Activated CD4-positive, alpha-beta T cell treated with anti-CD3 and anti-CD28 coated beads, Interleukin-2, amount 50 U/mL, for 24 hours (primary cell): ENCODE measurements around the gene TTYH2.
A peak's percentile ranks its signal among the peaks of the same experiment; 100 is the strongest.

ENCODE experiments used
- DNase-seq, 2 donors: peaks; one replicate each; pipeline ENCODE4 v3.0.0-alpha.2; 2020; ENCODE audit warnings: low read depth in 1 of 2, low spot score in 1 of 2

Gene TTYH2

DNA sequence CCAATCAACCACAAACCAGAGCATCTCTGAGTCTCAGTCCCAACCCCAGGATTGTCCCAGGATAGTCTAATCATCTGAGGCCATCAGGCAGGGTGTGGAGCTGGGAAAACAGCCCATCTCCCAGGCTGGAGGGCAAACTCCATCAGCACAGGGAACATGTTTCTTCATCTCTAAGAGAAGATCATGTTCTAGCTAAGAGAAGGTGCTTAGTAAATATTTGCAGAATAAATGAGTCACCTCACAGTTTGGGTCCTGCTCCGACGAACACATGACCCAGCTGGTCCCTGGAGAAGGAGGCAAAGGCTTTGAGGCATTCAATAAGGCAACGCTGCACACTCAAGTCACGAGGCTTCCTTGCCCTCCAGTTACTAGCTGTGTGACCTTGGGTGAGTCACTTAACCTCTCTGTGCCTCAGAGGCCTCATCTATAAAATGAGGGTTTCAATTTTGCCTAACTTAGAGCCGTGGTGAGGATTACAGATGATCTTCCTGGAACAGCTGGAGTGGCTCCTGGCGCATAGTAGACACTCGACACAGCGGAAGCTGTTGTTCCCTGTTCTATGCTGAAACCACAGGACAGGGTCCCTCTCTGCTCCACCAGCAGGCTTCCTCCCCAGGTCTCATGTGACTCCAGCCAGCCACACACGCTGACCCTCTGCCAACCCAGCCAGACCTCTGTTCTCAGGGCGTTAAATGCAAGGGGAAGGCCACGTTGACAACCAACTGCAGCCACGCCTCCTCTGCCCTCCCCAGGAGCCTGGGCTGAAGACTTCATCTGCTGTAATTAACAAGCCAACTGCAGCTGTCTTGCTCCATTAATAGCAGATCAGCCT is 20.2 kb upstream of the TTYH2 start:
- DNase-seq = no peak

DNA sequence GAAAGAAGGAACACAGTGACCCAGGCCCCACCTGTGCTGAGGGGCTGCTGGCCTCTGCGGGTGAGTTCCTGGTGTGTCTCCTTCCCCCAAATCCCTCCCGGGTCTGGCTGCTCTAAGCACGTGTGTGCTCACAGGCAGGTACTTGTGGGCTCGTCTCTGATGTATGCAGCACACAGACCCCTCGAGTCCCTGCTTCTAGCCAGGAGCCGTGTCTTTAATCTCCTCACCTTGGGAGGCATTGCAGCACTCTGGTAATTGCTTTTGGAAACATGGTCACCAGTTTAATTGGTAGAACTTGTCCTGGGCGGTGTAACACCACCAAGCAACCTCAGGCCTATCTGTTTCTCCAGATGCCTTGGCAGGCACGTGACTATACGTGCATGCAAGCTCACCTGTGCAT is 18.7 kb upstream of the TTYH2 start:
- DNase-seq = no peak

DNA sequence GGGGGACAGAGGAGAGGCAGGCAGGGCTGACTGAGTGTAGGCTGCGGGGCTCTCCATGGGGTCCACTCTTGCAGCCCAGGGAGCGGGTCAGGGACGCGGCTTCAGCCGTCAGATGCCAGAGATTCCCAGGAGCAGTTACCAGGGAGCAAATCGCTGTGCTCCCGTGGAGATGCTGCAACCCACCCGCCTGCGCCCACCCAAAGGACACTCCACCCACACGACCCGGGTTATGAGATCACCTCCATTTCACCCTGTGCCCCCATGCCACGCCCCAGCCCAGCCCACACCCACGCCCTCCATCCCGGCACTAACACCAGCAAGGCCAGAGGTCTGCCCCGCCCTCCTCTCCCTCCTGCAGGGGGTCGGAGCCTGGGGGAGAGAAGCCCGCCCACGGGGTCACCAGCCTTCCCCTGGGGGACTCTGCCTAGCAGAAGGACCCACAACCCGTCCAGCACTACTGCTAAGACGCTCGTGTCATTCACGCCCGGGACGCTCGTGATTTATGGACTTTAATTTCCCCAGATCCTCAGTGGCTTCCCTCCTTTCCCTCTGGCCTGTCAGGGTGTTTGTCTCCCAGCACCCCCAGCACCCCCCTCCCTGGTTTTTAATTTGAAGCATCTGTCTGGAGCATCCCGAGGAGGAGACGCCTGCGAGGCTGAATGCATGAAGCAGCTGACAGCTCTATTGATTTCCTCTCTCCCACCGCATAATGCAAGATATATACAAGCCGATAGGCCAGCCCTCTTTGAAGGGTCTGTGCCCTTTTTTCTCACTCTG is 16.6 kb upstream of the TTYH2 start:
- no peak for DNase-seq

DNA sequence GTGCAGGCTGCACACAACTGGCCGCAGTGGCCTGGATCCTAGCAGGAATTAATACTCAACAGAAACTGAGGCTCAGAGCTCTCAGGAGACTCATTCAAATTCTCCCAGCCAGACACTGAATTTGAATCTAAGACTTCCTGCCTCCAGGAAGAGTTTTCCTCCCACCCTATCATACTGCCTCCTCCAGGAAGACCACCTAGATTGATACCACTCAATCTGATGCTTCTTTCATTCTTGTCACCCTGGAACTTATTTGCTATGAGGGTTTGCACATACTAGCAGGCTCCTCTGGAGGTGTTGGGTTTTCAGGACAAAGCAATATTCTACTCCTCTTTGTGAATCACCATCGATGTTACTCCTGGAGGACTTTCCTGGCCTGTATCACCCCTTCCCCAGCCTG is 15.6 kb upstream of the TTYH2 start:
- DNase-seq = no peak

DNA sequence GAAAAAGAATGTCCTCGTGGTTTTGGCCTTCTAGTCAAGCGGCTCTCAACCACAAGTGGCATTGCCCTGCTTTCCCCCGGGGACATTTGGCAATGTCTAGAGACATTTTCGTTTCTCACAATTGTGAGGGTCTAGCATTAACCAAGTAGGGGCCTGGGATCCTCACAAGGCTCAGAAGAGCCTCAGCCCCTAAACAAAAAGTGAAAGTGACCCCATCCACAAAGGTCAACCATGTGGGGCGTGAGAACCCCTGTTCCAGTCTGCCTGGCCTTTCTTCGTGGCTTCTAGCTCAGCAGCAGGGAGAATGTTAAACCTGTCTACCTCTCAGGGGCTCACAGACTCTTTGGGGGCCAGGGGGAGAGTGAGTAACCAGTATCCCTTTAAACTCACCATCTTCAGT is 14.7 kb upstream of the TTYH2 start:
- no peak for DNase-seq

DNA sequence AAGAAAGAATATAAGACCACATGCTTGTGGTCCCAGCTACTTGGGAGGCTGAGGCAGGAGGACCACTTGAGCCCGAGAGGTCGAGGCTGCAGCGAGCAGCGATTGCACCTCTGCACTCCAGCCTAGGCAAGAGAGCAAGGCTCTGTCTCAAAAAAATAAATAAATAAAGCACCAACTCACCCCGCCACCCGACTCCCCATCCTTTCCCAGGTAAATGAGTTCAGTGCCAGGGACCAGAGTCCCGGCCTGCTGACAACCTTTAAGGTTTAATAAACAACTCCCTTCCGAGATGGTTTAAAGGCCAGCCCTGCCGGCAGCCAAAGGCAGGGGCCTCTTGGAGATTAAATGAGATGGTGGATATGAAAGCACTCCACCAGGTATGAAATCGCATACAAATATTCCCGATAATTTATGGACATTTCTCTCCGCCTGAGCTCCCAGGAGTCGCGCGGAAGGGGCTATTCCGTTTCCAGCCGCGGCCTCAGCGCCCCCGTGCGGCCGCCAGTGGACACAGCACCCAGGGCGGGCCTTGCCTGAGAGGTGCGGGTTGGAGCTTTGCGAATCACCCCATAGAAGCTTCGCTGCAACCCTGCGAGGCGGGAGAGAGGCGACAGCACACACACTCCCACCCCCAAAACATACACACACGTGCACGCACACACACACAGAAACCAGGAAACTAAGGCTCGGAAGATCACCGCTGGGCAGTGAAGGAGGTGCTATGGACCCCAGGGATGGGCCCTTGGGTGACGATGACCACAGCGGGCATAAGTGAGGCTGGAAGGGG is 13.9 kb upstream of the TTYH2 start:
- peak; percentile 48 to 52 for DNase-seq

DNA sequence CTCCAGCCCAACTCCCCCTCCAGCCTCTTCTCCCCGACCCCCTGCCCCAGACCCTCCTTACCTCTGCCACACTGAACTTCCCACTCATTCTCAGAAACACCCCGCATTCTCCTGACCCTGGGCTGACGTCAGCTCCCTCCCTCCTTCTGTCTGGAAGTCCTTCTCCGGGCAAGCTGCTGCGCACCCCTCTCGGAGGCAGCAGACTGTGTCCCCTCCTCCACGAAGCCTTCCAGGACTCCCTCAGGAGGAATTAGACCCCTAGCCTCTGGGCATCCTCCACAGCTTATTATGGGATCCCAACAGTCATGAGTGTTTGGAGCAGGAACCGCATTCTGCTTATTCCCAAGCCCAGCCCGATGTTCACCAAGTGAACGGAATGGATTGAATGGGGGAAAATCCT is 13.3 kb upstream of the TTYH2 start:
- DNase-seq = no peak

DNA sequence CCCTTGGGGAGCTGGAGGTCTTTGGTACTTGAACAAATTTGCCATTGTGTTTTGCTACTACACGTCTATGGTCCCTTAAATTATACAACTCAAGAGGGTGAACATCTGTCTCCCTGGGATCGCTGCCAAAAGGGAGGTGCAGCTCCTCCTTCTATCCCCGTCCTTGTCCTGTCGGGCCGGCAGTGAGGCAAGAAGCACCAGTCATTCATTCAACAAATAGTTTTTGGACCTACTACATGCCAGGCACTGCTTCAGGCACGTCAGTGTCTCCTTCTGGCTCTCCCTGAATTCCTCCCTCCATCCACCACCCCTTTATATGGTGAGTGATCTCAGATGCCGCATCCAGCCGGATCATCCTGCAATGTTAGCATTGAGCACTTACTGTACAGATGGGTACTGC is 12.1 kb upstream of the TTYH2 start:
- DNase-seq = no peak

DNA sequence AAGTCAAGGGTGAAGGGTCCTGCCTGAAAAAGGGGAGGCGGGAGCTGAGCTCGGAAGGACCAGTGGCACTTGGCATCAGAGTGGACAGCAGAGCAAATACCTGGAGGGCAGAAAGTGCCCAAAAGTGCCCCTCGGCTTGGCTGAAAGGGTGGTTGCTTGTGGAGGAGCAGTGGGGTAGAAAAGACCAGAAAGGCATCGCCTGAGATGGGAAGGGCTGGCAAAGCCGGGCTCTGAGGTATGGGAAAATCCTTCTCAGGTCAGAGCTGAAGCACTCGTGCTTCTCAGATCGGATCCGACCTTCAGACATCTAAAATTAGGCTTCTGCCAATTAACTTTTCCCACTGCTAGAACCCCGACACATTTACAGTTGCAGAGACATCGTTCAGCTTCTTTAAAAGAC is 11.4 kb upstream of the TTYH2 start:
- DNase-seq = no peak

DNA sequence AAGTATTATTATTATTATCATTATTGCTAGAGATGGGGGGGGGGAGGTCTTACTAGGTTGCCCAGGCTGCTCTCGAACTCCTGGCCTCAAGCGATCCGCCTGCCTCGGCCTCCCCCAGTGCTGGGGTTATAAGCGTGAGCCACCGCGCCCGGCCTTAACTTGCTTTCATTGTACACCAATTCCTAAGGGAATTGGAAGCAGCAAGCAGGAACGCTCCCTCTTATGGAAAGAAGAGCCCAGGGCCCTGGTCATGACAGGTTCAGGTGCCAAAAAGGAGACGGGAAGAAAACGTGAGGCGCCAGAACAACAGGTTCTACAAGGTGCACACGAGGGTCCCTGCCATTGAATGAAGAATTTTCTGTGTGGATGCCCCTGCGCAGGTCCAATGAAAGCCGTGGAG is 10.4 kb upstream of the TTYH2 start:
- DNase-seq = no peak

DNA sequence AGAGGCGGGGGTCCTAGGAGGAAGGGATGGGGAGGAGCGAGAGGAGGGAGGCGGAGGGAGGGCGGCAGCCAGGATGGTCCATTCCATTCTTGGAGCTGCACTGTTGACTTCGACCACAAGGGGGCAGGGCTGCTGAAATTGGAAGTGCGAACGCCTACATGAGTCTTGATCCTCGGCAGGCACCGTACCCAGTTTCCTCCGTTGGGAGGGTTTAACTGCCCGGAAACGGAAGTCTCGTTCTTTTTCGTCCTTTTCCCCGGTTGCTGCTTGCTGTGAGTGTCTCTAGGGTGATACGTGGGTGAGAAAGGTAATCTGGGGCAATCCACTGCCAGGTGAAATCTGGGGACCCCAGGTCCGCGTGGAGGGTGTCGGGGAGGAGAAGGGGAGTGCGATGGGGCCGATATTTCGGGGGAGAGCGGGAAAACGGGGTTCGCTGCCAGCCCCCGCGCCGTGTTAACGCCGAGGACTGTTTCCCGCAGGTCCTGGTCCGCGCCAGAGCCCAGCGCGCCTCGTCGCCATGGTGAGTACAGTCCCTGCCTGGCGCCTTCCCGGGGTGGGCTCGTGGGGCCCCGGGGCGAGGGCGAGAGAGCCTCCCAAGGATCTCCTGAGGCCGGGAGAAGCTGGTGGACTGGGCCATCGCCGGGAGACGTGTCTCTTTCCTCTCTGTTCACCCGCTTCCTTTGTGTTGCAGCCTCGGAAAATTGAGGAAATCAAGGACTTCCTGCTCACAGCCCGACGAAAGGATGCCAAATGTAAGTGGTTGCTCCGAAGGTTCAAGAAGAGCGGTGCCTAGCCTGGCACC is 9.7 kb upstream of the TTYH2 start, which contains the start of gene RPL38:
Gene RPL38, plus strand, starts transcription at position 240 of the 802 bp plus-strand sequence. Its CDS starts 278 bp downstream, at position 518.
- DNase-seq = peak; percentile 95 to 98

DNA sequence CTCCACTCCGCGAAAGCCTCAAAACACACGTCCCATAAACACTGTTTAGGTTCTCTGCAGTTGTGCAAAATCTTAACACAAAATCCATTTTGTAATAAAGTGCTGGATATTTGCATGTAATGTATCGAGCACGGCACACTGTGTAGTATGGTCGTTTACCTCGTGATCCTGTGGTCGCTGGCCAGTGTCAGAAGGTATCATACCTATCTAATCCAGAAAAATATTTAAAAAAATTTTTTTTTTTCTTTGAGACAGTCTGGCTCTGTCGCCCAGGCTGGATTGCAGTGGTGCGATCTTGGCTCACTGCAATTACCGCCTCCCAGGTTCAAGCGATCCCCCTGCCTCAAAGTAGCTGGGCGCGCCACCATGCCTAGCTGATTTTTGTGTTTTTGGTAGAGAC is 8.9 kb upstream of the TTYH2 start:
- no peak for DNase-seq

DNA sequence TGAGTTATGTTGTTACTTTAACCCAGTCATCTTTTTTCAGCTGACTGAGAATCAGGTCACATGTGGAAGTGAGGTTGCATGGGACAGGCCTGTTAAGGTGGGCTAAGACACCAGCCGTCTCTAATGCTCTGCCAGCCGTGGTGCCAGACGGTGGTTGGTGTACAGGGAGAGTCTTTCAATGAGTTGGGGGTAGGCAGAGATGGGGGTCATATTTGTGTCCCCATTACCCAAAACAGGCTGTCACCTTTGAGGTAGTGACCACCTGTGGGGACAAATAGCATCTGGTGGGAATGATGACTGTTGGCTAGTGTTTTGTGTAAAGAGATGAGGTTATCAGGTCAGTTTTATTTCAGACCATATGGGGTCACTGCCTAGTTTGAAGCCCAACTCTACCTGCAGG is 8.1 kb upstream of the TTYH2 start:
- DNase-seq = no peak

DNA sequence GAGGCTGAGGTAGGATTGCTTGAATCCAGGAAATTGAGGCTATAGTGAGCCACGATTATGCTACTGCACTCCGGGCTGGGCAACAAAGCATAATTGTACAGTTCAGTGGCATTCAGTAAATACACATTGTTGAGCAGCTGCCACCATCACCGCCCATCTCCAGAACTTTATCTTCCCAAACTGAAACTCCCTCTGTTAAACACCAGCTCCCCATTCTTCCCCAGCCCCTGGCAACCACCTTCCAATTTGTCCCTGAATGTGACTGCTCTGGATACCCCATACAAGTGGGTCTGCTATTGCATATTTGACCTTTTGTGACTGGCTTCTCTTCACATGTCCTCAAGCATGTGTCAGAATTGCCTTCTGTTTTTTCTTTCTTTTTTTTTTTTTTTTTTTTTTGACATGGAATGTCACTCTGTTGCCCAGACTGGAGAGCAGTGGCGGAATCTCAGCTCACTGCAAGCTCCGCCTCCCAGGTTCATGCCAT is 7.0 kb upstream of the TTYH2 start:
- no peak for DNase-seq

DNA sequence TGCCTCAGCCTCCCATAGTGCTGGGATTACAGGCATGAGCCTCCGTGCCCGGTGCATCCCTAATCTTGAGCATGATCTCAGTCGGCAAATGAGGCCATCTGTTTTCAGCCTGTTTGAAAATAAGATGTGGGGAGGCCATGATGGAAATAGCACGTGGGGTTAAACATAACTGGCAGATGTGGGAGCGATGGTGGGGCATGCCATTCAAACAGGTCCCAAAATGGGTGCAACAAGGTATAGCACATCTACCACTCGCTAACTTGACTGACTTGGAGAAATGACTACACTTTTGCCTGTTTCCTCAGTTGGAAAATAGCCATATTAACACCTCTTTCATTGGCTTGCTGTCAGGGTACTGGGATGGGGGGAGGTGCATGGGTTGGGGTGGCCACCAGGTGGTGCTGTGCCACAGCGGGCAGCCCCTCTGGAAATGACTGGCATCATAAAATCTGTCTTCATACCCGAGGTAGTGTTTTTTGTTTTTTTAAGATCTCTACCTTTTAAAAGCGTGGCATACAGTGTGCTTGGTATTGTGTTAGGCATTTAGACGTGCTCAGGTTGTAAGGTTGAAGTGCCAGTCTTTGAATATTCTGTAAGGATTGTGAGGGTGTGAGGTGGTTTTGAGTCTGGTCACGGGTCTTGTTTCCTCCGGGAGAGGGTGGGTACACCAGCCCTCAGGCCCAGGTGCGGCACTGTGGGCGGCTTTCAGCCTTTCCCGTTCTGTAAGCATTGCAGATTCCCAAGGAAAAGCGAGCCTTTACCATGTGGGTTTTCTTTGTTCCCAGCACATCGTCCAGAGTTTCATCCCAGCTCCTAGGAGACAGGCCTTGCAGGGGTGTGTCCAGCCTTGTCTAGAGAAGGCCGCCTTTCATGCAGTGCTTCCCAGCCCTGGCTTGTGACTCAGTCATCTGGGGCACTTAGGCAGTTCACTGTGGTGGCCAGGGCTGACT is 2.9 kb upstream of the TTYH2 start:
- DNase-seq = peak; percentile 62 to 69

DNA sequence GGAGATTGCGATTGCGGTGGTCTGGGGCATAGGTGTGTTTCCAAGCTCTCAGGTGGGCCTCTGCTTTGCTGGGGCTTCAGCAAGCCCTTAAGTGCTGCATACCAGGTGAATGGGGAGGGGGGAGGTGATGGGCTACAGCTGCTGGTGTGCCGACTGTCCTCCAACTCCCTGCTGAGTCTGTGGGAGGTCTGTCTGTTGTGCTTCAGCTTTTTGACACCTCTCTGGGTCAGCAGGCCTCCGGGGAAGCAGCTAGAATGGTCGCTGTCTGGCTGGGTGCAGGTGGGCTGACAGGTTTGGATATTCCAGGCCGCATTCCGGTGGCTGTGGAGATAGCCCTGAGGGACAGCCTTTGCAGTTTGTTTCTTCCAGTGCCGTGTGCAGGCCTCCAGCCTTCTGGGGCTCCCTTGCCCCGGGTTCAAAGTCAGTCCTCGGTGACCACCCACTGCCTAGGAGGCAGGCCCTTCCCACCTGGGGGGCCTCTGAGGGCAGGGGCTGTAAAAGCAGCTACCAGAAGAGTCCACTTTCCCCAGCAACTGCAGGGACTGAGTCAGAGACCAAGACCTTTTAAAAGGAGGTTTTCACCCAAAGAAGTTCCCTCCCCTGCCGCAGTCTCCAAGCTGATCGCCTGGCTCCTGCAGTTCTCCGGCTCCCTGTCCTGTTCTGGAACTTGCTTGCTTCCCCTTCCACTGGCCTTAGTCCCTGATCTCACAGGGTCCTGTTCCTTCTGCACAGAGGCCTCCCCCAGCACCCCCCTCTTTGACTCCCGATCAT is 2.0 kb upstream of the TTYH2 start:
- DNase-seq = no peak

DNA sequence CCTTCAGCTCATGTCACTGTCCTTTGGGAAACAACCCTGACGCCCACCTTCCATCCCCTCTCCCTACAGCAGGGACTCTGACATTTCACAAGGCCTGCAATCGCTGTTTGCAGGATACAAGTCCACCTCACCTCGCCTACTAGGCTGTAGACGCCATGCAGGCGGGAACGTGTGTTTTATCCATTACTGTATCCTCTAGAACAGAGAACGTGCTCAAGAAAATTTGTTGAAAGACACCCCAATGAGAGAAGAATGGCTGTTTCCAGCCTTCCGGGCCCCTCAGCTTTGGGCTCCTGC is 1.5 kb upstream of the TTYH2 start:
- DNase-seq = no peak

DNA sequence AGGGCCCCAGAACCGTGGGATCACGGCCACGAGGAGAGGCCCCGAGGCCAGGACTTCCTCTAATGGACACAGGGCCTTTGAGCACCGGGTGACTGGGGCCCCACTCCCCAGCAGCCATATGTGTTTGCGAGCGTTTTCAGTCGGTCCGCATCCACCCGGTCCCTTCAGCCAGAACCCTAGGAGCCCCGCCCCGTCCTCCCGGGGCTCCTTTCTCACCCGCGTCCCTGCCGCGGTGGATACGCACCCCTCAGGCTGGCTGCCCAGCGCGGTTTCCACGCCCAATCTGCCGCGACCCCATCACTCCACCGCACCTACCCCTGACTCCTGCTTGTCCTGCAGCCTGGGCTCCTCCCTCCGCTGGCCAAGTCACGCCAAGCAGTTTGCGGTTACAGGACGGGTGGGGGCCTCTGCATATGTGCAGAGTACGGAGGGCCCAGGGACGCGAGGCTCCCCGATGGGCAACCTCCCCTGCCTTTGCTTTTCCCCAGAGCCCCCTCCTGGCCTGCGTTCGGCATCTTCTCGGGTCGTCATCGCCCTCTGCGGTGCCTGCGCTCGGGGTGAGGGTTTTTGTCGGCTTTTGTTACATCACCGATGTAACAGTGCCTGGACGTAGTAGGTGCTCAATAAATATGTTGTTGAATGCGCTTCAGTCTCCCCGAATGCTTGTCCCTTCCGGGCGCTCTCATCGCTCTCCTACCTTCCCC is 1.0 kb upstream of the TTYH2 start:
- DNase-seq = peak in 1 of 2 donors; percentile 20
